ENCODE data around the gene PIP4P1. TPM values are rescaled to one million over a fixed set of nuclear protein-coding genes. Genes with fewer than 3 reads are reported as not detected.

PIP4P1 gene
- total RNA-seq, 1 experiment from 2014 or later, result 27.0 TPM

GRCh38 chr14:20469242-20469889 is 8.1 kb upstream of the PIP4P1 start, which contains the start of gene PNP:
TSS of gene PNP (plus strand) at chr14:20469406. CDS start at chr14:20469525, 119 bp downstream.
- DNase-seq, result peak; percentile 91
- Mint-ChIP-seq H3K36me3 (ENCODE audit: insufficient read depth, unreplicated experiment) (peaks cover 52% of the 10 kb centered on the region), H3K4me3 (ENCODE audit: low read depth, unreplicated experiment) (peak within 1 kb of the TSS; percentile 97), H3K9me3 (ENCODE audit: low read depth, unreplicated experiment) (no peaks in the 10 kb centered on the region), H3K4me1 (ENCODE audit: low read depth, unreplicated experiment) (peaks cover 27% of the 10 kb centered on the region), H3K27me3 (ENCODE audit: unreplicated experiment) (no peaks in the 10 kb centered on the region), H3K27ac (ENCODE audit: unreplicated experiment) (peak within 1 kb of the TSS; percentile 97)
- CTCF ChIA-PET, result interaction anchor here (0.9 to 1.0 kb wide), 2 partner anchors 15 to 54 kb away, joined by 3 to 4 read pairs; partner anchors contain the start of genes APEX1 and OSGEP
- TF ChIP-seq CTCF (IDR thresholded peaks at IDR 0.05; ENCODE audit: unreplicated experiment), result no peak
- BruUV-seq (replicated peaks), result TSS peak; percentile 23
- intact Hi-C loops (cut with micrococcal nuclease; ENCODE audit: unreplicated experiment), result loop anchor here (5.0 kb wide), 1 partner anchor 138 kb away; no protein-coding TSS in a partner anchor

- CTCF ChIA-PET, result no interaction called here
- Mint-ChIP-seq H3K27ac (ENCODE audit: unreplicated experiment) (peak overlapping the region; percentile 97), H3K4me1 (ENCODE audit: low read depth, unreplicated experiment) (peaks cover 27% of the 10 kb centered on the region), H3K9me3 (ENCODE audit: low read depth, unreplicated experiment) (no peaks in the 10 kb centered on the region), H3K27me3 (ENCODE audit: unreplicated experiment) (no peaks in the 10 kb centered on the region), H3K4me3 (ENCODE audit: low read depth, unreplicated experiment) (peak overlapping the region; percentile 97), H3K36me3 (ENCODE audit: insufficient read depth, unreplicated experiment) (peaks cover 46% of the 10 kb centered on the region)
- no TSS peak for BruUV-seq (replicated peaks)
- TF ChIP-seq CTCF (IDR thresholded peaks at IDR 0.05; ENCODE audit: unreplicated experiment), result no peak
- peak; percentile 12 for DNase-seq
- intact Hi-C loops (cut with micrococcal nuclease; ENCODE audit: unreplicated experiment), result loop anchor here (5.0 kb wide), 1 partner anchor 138 kb away; no protein-coding TSS in a partner anchor
Observed at GRCh38 chr14:20468764-20469241, 7.6 kb upstream of the PIP4P1 start.

- Mint-ChIP-seq H3K4me3 (ENCODE audit: low read depth, unreplicated experiment) (peak overlapping the region; percentile 83), H3K36me3 (ENCODE audit: insufficient read depth, unreplicated experiment) (peaks cover 37% of the 10 kb centered on the region), H3K27ac (ENCODE audit: unreplicated experiment) (peak overlapping the region; percentile 100), H3K9me3 (ENCODE audit: low read depth, unreplicated experiment) (no peaks in the 10 kb centered on the region), H3K27me3 (ENCODE audit: unreplicated experiment) (no peaks in the 10 kb centered on the region), H3K4me1 (ENCODE audit: low read depth, unreplicated experiment) (peaks cover 19% of the 10 kb centered on the region)
- CTCF ChIA-PET, result interaction anchor here (0.9 to 1.6 kb wide), 4 partner anchors 45 to 153 kb away, joined by 3 to 9 read pairs (median 6); partner anchors contain the start of gene PARP2
- DNase-seq, result peak; percentile 63
- no peak for TF ChIP-seq CTCF (IDR thresholded peaks at IDR 0.05; ENCODE audit: unreplicated experiment)
- intact Hi-C loops (cut with micrococcal nuclease; ENCODE audit: unreplicated experiment), result loop anchor here (2.0 kb wide), 1 partner anchor 42 kb away; no protein-coding TSS in a partner anchor
- BruUV-seq (replicated peaks), result TSS peak; percentile 66
Observed at GRCh38 chr14:20460458-20461224, 593 bp downstream of the PIP4P1 start.

- CTCF ChIA-PET, result no interaction called here
- Mint-ChIP-seq H3K4me3 (ENCODE audit: low read depth, unreplicated experiment) (no peak overlapping the region), H3K27me3 (ENCODE audit: unreplicated experiment) (no peaks in the 10 kb centered on the region), H3K36me3 (ENCODE audit: insufficient read depth, unreplicated experiment) (peaks cover 37% of the 10 kb centered on the region), H3K27ac (ENCODE audit: unreplicated experiment) (peak overlapping the region; percentile 64), H3K4me1 (ENCODE audit: low read depth, unreplicated experiment) (peaks cover 19% of the 10 kb centered on the region), H3K9me3 (ENCODE audit: low read depth, unreplicated experiment) (no peaks in the 10 kb centered on the region)
- no TSS peak for BruUV-seq (replicated peaks)
- intact Hi-C loops (cut with micrococcal nuclease; ENCODE audit: unreplicated experiment), result loop anchor here (5.0 kb wide), 1 partner anchor 116 kb away; the partner anchor contains the start of gene PARP2
- DNase-seq, result no peak
- no peak for TF ChIP-seq CTCF (IDR thresholded peaks at IDR 0.05; ENCODE audit: unreplicated experiment)
Observed at GRCh38 chr14:20458031-20458789, 3.0 kb downstream of the PIP4P1 start.
